Panc1 (cell line): ENCODE results near the gene C1QL1. TPM values are rescaled to one million over a fixed set of nuclear protein-coding genes. Genes with fewer than 3 reads are reported as not detected.

ENCODE experiments used
- ATAC-seq: fragments of 200-7000 bp; cut with Tn5 transposase; 2 replicates; pipeline ENCODE4 v1.9.1; 2020; ENCODE audit warnings: mild to moderate bottlenecking, moderate library complexity
- Bru-seq: library from RNA; stranded (reverse); fragments of 400-500 nt; gene quantifications from one replicate; lab custom pipeline; 2021; lab: Mats Ljungman, UMichigan
- BruChase-seq, 2 experiments: library from RNA; stranded (reverse); fragments of 400-500 nt; gene quantifications; one replicate each; lab custom pipeline; 2021; lab: Mats Ljungman, UMichigan
- BruUV-seq: library from RNA; stranded (reverse); fragments of 400-500 nt; replicated peaks from 2 replicates; lab custom pipeline; 2021; lab: Mats Ljungman, UMichigan
- CTCF ChIA-PET: fragments of 300-600 bp; sonication (Branson Sonifier 250); formaldehyde crosslinking; loops from one replicate; lab custom pipeline; 2022; ENCODE audit warnings: antibody characterized with exemption; lab: Charles Lee
- POLR2A ChIA-PET: fragments of 300-600 bp; sonication (Branson Sonifier 250); formaldehyde crosslinking; loops from one replicate; lab custom pipeline; 2022; ENCODE audit warnings: antibody characterized with exemption; lab: Charles Lee
- DNase-seq: peaks from one replicate; pipeline ENCODE4 v3.0.0-alpha.2; 2010; ENCODE audit warnings: low read depth, low spot score
- H3K27ac ChIP-seq: 2 replicates; pipeline ENCODE4 v1.5.1; 2011; ENCODE audit warnings: mild to moderate bottlenecking, low read length, inconsistent platforms
- H3K27me3 ChIP-seq: fragments of 200-500 bp; sonication (Bioruptor generic); 2 replicates; pipeline ENCODE4 v1.6.0; 2014; ENCODE audit warnings: low read length, inconsistent platforms; ENCODE audit not compliant: control insufficient read depth, insufficient read depth
- H3K36me3 ChIP-seq: fragments of 200-500 bp; sonication (Bioruptor generic); 2 replicates; pipeline ENCODE4 v1.5.1; 2014; ENCODE audit warnings: inconsistent platforms, mild to moderate bottlenecking, low read length, moderate library complexity; ENCODE audit not compliant: control insufficient read depth, insufficient read depth
- H3K4me1 ChIP-seq: 2 replicates; pipeline ENCODE4 v1.5.1; 2011; ENCODE audit warnings: inconsistent platforms, mild to moderate bottlenecking, low read length, moderate library complexity; ENCODE audit not compliant: control insufficient read depth, insufficient read depth
- H3K4me3 ChIP-seq, 2 experiments: 2 replicates each; pipeline ENCODE4 v1.5.1; 2011 to 2012; ENCODE audit warnings: low read depth in 2 of 2, low read length in 2 of 2, mild to moderate bottlenecking in 2 of 2, inconsistent platforms in 1 of 2, moderate library complexity in 1 of 2
- H3K9me3 ChIP-seq: fragments of 200-500 bp; sonication (Bioruptor generic); 2 replicates; pipeline ENCODE4 v1.5.1; 2014; ENCODE audit warnings: low read depth, mild to moderate bottlenecking, inconsistent platforms, low read length, moderate library complexity; ENCODE audit not compliant: control insufficient read depth, insufficient read depth
- CTCF ChIP-seq: fragments of 450-650 bp; IDR thresholded peaks from 2 replicates; pipeline ENCODE4 v1.5.1; 2017; ENCODE audit warnings: mild to moderate bottlenecking
- POLR2AphosphoS5 ChIP-seq: IDR thresholded peaks from 2 replicates; pipeline ENCODE4 v1.6.1; 2012; ENCODE audit warnings: mild to moderate bottlenecking, low read depth, low read length, moderate library complexity
- SIN3A ChIP-seq: IDR thresholded peaks from 2 replicates; pipeline ENCODE4 v1.6.1; 2012; ENCODE audit warnings: low read depth, mild to moderate bottlenecking, low read length, moderate library complexity, borderline replicate concordance; ENCODE audit not compliant: insufficient read depth
- TCF7L2 ChIP-seq: IDR thresholded peaks from 2 replicates; pipeline ENCODE4 v1.6.1; 2011; ENCODE audit warnings: mild to moderate bottlenecking, low read depth, low read length, inconsistent platforms
- in situ Hi-C: cut with HindIII; loops from 2 replicates; pipeline ENCODE4 v1.10.0; 2016; ENCODE audit warnings: low sequenced_read_pairs, low pct_unique_long_range_greater_than_20kb
- intact Hi-C: fragments of 100-400 bp; cut with micrococcal nuclease; formaldehyde crosslinking; loops from one replicate; pipeline ENCODE4 v1.10.0; 2022; ENCODE audit not compliant: unreplicated experiment
- long read RNA-seq: library from polyadenylated mRNA; unstranded; transcript quantifications from one replicate; pipeline ENCODE4 v2.0.0, GENCODE V29; 2021; ENCODE audit not compliant: unreplicated experiment
- polyA plus RNA-seq: library from polyadenylated mRNA; unstranded; fragments of >200 nt; gene quantifications from one replicate; pipeline ENCODE4 v1.2.1, GENCODE V29; 2012; ENCODE audit warnings: missing spikeins; ENCODE audit not compliant: insufficient read length
- total RNA-seq: library from RNA; stranded (reverse); gene quantifications from one replicate; pipeline ENCODE4 v1.2.1, GENCODE V29; 2021; ENCODE audit not compliant: unreplicated experiment
- TF ChIP-seq, protein P1 (sequence below), 2 experiments: IDR thresholded peaks; 2 replicates each; pipeline ENCODE4 v1.6.1; 2011 to 2012; ENCODE audit warnings: low read depth in 2 of 2, control low read depth in 1 of 2, low read length in 1 of 2, mild to moderate bottlenecking in 1 of 2, moderate library complexity in 1 of 2; ENCODE audit not compliant: insufficient read depth in 1 of 2

Gene C1QL1
- 9.5 TPM for total RNA-seq
- polyA plus RNA-seq, result 18.2 TPM
- Bru-seq, nascent RNA, result percentile 29 among the genes with signal in this experiment
- percentile 27 among the genes with signal in this experiment for BruChase-seq, experiment 1, labeled RNA remaining after a 2-hour chase
- BruChase-seq, experiment 2, labeled RNA remaining after a 6-hour chase, result percentile 33 among the genes with signal in this experiment
- long read RNA-seq, transcript C1QL1-201 (2 exons, 1,295 nt), result major isoform, 27 of 32 reads
- long read RNA-seq, partial matches to known transcripts, result 4 of 32 reads
- long read RNA-seq, other reads (novel, unspliced or antisense), result 1 of 32 reads

GRCh38 chr17:44968225-44969143 is at the start of gene C1QL1:
TSS of gene C1QL1 (minus strand) at chr17:44968303. CDS start at chr17:44968048, 255 bp downstream.
- intact Hi-C loops, result no loop called here
- CTCF ChIA-PET, result interaction anchor here (0.5 to 0.7 kb wide), 4 partner anchors 57 to 335 kb away, joined by 3 to 7 read pairs (median 5); no protein-coding TSS in a partner anchor
- BruUV-seq, result no TSS peak

DNA sequence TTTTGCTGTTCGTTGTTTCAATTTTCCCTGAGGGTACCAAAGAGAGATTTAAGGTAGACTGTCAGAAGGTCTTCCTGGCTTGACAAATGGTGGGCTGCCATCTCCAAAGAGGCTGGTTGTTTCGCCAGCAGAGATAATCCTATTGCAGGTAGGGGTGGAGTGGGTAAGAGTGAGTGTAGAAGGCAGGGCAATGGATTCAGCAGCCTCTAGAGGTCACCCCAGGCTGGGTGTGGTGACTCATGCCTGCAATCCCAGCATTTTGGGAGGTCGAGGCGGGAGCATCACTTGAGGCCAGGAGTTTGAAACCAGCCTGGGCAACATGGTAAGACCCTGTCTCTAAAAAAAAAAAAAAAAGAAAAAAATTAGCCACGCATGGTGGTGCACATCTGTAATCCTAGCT is 48.7 kb upstream of the C1QL1 start:
- in situ Hi-C loops, result no loop called here
- Histone ChIP-seq H3K9me3 (no peaks in the 10 kb centered on the region), H3K36me3 (no peaks in the 10 kb centered on the region), H3K4me1 (peaks cover 19% of the 10 kb centered on the region), H3K27ac (no peak overlapping the region), H3K4me3 (no peak overlapping the region), H3K27me3 (no peaks in the 10 kb centered on the region)
- DNase-seq (no peak), ATAC-seq (no peak)
- intact Hi-C loops, result no loop called here
- CTCF ChIA-PET, result no interaction called here
- POLR2A ChIA-PET, result no interaction called here
- no TSS peak for BruUV-seq
- no peak for TF ChIP-seq TCF7L2
- TF ChIP-seq, protein P1, sequence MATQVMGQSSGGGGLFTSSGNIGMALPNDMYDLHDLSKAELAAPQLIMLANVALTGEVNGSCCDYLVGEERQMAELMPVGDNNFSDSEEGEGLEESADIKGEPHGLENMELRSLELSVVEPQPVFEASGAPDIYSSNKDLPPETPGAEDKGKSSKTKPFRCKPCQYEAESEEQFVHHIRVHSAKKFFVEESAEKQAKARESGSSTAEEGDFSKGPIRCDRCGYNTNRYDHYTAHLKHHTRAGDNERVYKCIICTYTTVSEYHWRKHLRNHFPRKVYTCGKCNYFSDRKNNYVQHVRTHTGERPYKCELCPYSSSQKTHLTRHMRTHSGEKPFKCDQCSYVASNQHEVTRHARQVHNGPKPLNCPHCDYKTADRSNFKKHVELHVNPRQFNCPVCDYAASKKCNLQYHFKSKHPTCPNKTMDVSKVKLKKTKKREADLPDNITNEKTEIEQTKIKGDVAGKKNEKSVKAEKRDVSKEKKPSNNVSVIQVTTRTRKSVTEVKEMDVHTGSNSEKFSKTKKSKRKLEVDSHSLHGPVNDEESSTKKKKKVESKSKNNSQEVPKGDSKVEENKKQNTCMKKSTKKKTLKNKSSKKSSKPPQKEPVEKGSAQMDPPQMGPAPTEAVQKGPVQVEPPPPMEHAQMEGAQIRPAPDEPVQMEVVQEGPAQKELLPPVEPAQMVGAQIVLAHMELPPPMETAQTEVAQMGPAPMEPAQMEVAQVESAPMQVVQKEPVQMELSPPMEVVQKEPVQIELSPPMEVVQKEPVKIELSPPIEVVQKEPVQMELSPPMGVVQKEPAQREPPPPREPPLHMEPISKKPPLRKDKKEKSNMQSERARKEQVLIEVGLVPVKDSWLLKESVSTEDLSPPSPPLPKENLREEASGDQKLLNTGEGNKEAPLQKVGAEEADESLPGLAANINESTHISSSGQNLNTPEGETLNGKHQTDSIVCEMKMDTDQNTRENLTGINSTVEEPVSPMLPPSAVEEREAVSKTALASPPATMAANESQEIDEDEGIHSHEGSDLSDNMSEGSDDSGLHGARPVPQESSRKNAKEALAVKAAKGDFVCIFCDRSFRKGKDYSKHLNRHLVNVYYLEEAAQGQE (IDR thresholded peaks at IDR 0.05; ENCODE audit: insufficient read depth in 1 of 2, low read depth in 2 of 2, low read length in 1 of 2), result no peak
- TF ChIP-seq CTCF, result no peak; the same call in 1 of the 2 replicates
- TF ChIP-seq POLR2AphosphoS5, result no peak

More at GRCh38 chr17:44968225-44969143, at the start of gene C1QL1:
- Histone ChIP-seq H3K36me3 (no peaks in the 10 kb centered on the region), H3K4me3 (peak within 1 kb of the TSS; percentile 53 to 71), H3K27ac (no peak within 1 kb of the TSS), H3K9me3 (no peaks in the 10 kb centered on the region), H3K27me3 (no peaks in the 10 kb centered on the region), H3K4me1 (no peaks in the 10 kb centered on the region)
- POLR2A ChIA-PET, result interaction anchor here (0.7 kb wide), 2 partner anchors 45 to 287 kb away, joined by 3 read pairs; no protein-coding TSS in a partner anchor
- ATAC-seq (peak; percentile 96), DNase-seq (no peak)
- TF ChIP-seq TCF7L2 (no peak), CTCF (no peak), SIN3A (no peak), POLR2AphosphoS5 (no peak)
- TF ChIP-seq, protein P1 (IDR thresholded peaks at IDR 0.05; ENCODE audit: insufficient read depth in 1 of 2, low read depth in 2 of 2, low read length in 1 of 2), result no peak
- in situ Hi-C loops, result no loop called here
